ENCODE measurements around the gene SMIM12.
"Not testable (repeated sequence)": the region's sequence is repeated elsewhere in the genome, so short reads cannot be mapped to it uniquely, and the experiment has no call there.

GRCh38 chr1:34818862-34819261 lies 40.7 kb downstream of the SMIM12 start:
- TF ChIP-seq, protein P1, sequence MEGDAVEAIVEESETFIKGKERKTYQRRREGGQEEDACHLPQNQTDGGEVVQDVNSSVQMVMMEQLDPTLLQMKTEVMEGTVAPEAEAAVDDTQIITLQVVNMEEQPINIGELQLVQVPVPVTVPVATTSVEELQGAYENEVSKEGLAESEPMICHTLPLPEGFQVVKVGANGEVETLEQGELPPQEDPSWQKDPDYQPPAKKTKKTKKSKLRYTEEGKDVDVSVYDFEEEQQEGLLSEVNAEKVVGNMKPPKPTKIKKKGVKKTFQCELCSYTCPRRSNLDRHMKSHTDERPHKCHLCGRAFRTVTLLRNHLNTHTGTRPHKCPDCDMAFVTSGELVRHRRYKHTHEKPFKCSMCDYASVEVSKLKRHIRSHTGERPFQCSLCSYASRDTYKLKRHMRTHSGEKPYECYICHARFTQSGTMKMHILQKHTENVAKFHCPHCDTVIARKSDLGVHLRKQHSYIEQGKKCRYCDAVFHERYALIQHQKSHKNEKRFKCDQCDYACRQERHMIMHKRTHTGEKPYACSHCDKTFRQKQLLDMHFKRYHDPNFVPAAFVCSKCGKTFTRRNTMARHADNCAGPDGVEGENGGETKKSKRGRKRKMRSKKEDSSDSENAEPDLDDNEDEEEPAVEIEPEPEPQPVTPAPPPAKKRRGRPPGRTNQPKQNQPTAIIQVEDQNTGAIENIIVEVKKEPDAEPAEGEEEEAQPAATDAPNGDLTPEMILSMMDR (IDR thresholded peaks at IDR 0.05; ENCODE audit: low read depth, low read length, missing input control) = not testable (repeated sequence)
- TF ChIP-seq HNF4A (conservative IDR thresholded peaks at IDR 0.05); TAF1 (conservative IDR thresholded peaks at IDR 0.05); SP1 (IDR thresholded peaks at IDR 0.05); RAD21 (IDR thresholded peaks at IDR 0.05); REST (IDR thresholded peaks at IDR 0.05); HNF4G (IDR thresholded peaks at IDR 0.05); GABPA (IDR thresholded peaks at IDR 0.05 in 1 of 2, conservative IDR thresholded peaks at IDR 0.05 in 1 of 2); FOXA1 (IDR thresholded peaks at IDR 0.05): not testable (repeated sequence)
- TF ChIP-seq, protein P2, sequence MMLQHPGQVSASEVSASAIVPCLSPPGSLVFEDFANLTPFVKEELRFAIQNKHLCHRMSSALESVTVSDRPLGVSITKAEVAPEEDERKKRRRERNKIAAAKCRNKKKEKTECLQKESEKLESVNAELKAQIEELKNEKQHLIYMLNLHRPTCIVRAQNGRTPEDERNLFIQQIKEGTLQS (IDR thresholded peaks at IDR 0.05) = not testable (repeated sequence)
- TF ChIP-seq, protein P3, sequence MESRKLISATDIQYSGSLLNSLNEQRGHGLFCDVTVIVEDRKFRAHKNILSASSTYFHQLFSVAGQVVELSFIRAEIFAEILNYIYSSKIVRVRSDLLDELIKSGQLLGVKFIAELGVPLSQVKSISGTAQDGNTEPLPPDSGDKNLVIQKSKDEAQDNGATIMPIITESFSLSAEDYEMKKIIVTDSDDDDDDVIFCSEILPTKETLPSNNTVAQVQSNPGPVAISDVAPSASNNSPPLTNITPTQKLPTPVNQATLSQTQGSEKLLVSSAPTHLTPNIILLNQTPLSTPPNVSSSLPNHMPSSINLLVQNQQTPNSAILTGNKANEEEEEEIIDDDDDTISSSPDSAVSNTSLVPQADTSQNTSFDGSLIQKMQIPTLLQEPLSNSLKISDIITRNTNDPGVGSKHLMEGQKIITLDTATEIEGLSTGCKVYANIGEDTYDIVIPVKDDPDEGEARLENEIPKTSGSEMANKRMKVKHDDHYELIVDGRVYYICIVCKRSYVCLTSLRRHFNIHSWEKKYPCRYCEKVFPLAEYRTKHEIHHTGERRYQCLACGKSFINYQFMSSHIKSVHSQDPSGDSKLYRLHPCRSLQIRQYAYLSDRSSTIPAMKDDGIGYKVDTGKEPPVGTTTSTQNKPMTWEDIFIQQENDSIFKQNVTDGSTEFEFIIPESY (IDR thresholded peaks at IDR 0.05) = not testable (repeated sequence)
